CD4-positive, alpha-beta memory T cell (primary cell): ENCODE results near the gene OR2T5. TPM values are rescaled to one million over a fixed set of nuclear protein-coding genes. Genes with fewer than 3 reads are reported as not detected.
"Not testable (repeated sequence)": the region's sequence is repeated elsewhere in the genome, so short reads cannot be mapped to it uniquely, and the experiment has no call there.

Experiments
- CTCF ChIA-PET: fragments of 350-600 bp; sonication (Branson Sonifier 250); formaldehyde crosslinking; loops from one replicate; lab custom pipeline; 2021; ENCODE audit warnings: inconsistent platforms; ENCODE audit not compliant: partially characterized antibody; lab: Charles Lee
- POLR2A ChIA-PET: fragments of 350-600 bp; sonication (Branson Sonifier 250); formaldehyde crosslinking; loops from one replicate; lab custom pipeline; 2021; ENCODE audit not compliant: partially characterized antibody; lab: Charles Lee
- DNase-seq, 5 donors: peaks; one replicate each; pipeline versions ENCODE4 v3.0.0 to v3.0.0-alpha.2; 2020 to 2022; ENCODE audit warnings: mixed read lengths in 1 of 5
- H3K27ac ChIP-seq: one replicate; pipeline ENCODE4 v1.7.0; 2013; ENCODE audit warnings: low read depth, low read length
- H3K27me3 ChIP-seq: 2 replicates; pipeline ENCODE4 v1.7.0; 2013; ENCODE audit warnings: mild to moderate bottlenecking, low read length, moderate library complexity; ENCODE audit not compliant: insufficient read depth
- H3K36me3 ChIP-seq: 2 replicates; pipeline ENCODE4 v1.7.0; 2013; ENCODE audit warnings: mild to moderate bottlenecking, low read length, moderate library complexity; ENCODE audit not compliant: insufficient read depth
- H3K4me1 ChIP-seq: 2 replicates; pipeline ENCODE4 v1.7.0; 2013; ENCODE audit warnings: mild to moderate bottlenecking, low read length, moderate library complexity; ENCODE audit not compliant: insufficient read depth
- H3K4me3 ChIP-seq, 2 donors: one replicate each; pipeline ENCODE4 v1.7.0; 2013; ENCODE audit warnings: low read length in 2 of 2, mild to moderate bottlenecking in 1 of 2
- H3K9me3 ChIP-seq, 2 donors: one replicate each; pipeline ENCODE4 v1.7.0; 2013; ENCODE audit warnings: low read length in 2 of 2, control low read depth in 1 of 2; ENCODE audit not compliant: control insufficient read depth in 1 of 2
- H3K27ac Mint-ChIP-seq, 7 donors: one replicate each; pipeline ENCODE4 v1.8.0; 2020 to 2021; ENCODE audit warnings: mixed read lengths in 7 of 7, mild to moderate bottlenecking in 6 of 7, inconsistent platforms in 3 of 7, moderate library complexity in 3 of 7
- H3K27me3 Mint-ChIP-seq, 2 donors: one replicate each; pipeline ENCODE4 v1.8.0; 2020 to 2021; ENCODE audit warnings: mixed read lengths in 2 of 2
- H3K36me3 Mint-ChIP-seq, 2 donors: one replicate each; pipeline ENCODE4 v1.8.0; 2020 to 2021; ENCODE audit warnings: mixed read lengths in 2 of 2, inconsistent platforms in 1 of 2, mild to moderate bottlenecking in 1 of 2
- H3K4me1 Mint-ChIP-seq, 4 donors: one replicate each; pipeline ENCODE4 v1.8.0; 2020 to 2021; ENCODE audit warnings: mixed read lengths in 4 of 4, mild to moderate bottlenecking in 1 of 4
- H3K4me3 Mint-ChIP-seq, 8 donors: one replicate each; pipeline ENCODE4 v1.8.0; 2020 to 2021; ENCODE audit warnings: mixed read lengths in 8 of 8, mild to moderate bottlenecking in 7 of 8, moderate library complexity in 6 of 8, inconsistent platforms in 3 of 8
- H3K9me3 Mint-ChIP-seq, 8 donors: one replicate each; pipeline ENCODE4 v1.8.0; 2020 to 2021; ENCODE audit warnings: mixed read lengths in 8 of 8, mild to moderate bottlenecking in 5 of 8, inconsistent platforms in 3 of 8, moderate library complexity in 1 of 8
- intact Hi-C: fragments of 100-400 bp; cut with micrococcal nuclease; formaldehyde crosslinking; loops from one replicate; pipeline ENCODE4 v1.15.1; 2023
- polyA plus RNA-seq, 2 donors: library from polyadenylated mRNA; unstranded; fragments of 300-500 nt; fragmentation: Illumina TruSeq; gene quantifications; one replicate each; pipeline ENCODE4 v1.2.3, GENCODE V29; 2021
- total RNA-seq, 2 experiments: library from RNA; stranded (reverse); gene quantifications; one replicate each; pipeline ENCODE4 v1.2.3, GENCODE V29; 2021

OR2T5 gene
- total and polyA plus RNA-seq, 4 experiments from 2014 or later: not detected

DNA sequence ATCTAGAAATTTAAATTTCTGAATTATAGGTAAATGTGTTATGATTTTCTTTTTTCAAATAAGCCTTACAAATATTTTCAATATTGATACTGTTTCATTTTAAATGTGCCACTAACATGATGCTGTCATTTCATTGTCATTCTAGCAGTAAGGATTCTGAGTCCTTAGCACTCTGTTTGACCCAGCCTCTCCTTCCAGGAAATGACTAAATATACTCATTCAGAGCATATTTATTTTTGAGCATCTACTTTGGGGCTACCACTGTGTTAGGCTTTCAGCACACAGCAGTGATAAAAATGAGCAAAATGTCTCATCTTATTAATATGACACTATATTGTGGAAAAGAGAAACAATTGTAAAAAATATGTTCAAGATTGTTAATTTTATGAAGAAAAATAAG is 21.8 kb downstream of the OR2T5 start:
- DNase-seq, H3K27ac Mint-ChIP-seq, H3K27ac ChIP-seq, CTCF ChIA-PET, intact Hi-C loops, H3K36me3 ChIP-seq, H3K4me1 Mint-ChIP-seq, POLR2A ChIA-PET, H3K4me1 ChIP-seq, H3K4me3 Mint-ChIP-seq, H3K9me3 Mint-ChIP-seq, H3K4me3 ChIP-seq, H3K36me3 Mint-ChIP-seq, H3K27me3 ChIP-seq, H3K27me3 Mint-ChIP-seq, H3K9me3 ChIP-seq: not testable (repeated sequence)

GRCh38 chr1:248521856-248522255 is 33.5 kb downstream of the OR2T5 start:
- Histone ChIP-seq H3K4me1 (no peaks in the 10 kb centered on the region), H3K9me3 (no peaks in the 10 kb centered on the region), H3K36me3 (no peaks in the 10 kb centered on the region), H3K27me3 (no peaks in the 10 kb centered on the region), H3K27ac (no peak overlapping the region), H3K4me3 (no peak overlapping the region)
- Mint-ChIP-seq H3K27ac (no peak overlapping the region), H3K36me3 (peaks cover 0 to 4% of the 10 kb centered on the region in 2 donors), H3K4me1 (no peaks in the 10 kb centered on the region), H3K4me3 (no peak overlapping the region), H3K27me3 (peaks cover 2 to 3% of the 10 kb centered on the region in 2 donors), H3K9me3 (peaks cover 0 to 10% (median 4%) of the 10 kb centered on the region in 8 donors)
- ChIA-PET POLR2A (no interaction called here), CTCF (no interaction called here)
- intact Hi-C loops: no loop called here
- no peak for DNase-seq

GRCh38 chr1:248537449-248537848 is 49.1 kb downstream of the OR2T5 start:
- not testable (repeated sequence) for H3K9me3 Mint-ChIP-seq

More at GRCh38 chr1:248537449-248537848, 49.1 kb downstream of the OR2T5 start:
- DNase-seq, H3K36me3 Mint-ChIP-seq, H3K27ac ChIP-seq, H3K4me1 ChIP-seq, intact Hi-C loops, H3K4me3 Mint-ChIP-seq, H3K4me1 Mint-ChIP-seq, H3K27ac Mint-ChIP-seq, CTCF ChIA-PET, H3K27me3 ChIP-seq, H3K9me3 ChIP-seq, H3K4me3 ChIP-seq, POLR2A ChIA-PET, H3K36me3 ChIP-seq, H3K27me3 Mint-ChIP-seq: not testable (repeated sequence)

Other genes starting within 250 kb of the OR2T5 start
- gene OR2T33, start 210.6 kb upstream of the OR2T5 start, total RNA-seq: not detected
- not detected for gene OR2T33, start 210.6 kb upstream of the OR2T5 start, polyA plus RNA-seq
- not detected for gene OR2T12, start 185.2 kb upstream of the OR2T5 start, total RNA-seq
- gene OR2T12, start 185.2 kb upstream of the OR2T5 start, polyA plus RNA-seq: not detected
- gene OR2M7, start 164.0 kb upstream of the OR2T5 start, total RNA-seq: not detected
- not detected for gene OR2M7, start 164.0 kb upstream of the OR2T5 start, polyA plus RNA-seq
- not detected for gene OR14C36, start 139.8 kb upstream of the OR2T5 start, total RNA-seq
- not detected for gene OR14C36, start 139.8 kb upstream of the OR2T5 start, polyA plus RNA-seq
- gene OR2T4, start 126.9 kb upstream of the OR2T5 start, total RNA-seq: not detected
- gene OR2T4, start 126.9 kb upstream of the OR2T5 start, polyA plus RNA-seq: not detected
- not detected for gene OR2T6, start 112.8 kb upstream of the OR2T5 start, total RNA-seq
- gene OR2T6, start 112.8 kb upstream of the OR2T5 start, polyA plus RNA-seq: not detected
- gene OR2T1, start 85.5 kb upstream of the OR2T5 start, total RNA-seq: not detected
- gene OR2T1, start 85.5 kb upstream of the OR2T5 start, polyA plus RNA-seq: not detected
- gene OR2T2, start 43.0 kb upstream of the OR2T5 start, total RNA-seq: not detected
- gene OR2T2, start 43.0 kb upstream of the OR2T5 start, polyA plus RNA-seq: not detected
- gene OR2T3, start 15.2 kb upstream of the OR2T5 start, total RNA-seq: not detected
- gene OR2T3, start 15.2 kb upstream of the OR2T5 start, polyA plus RNA-seq: not detected
- not detected for gene OR2G6, start 19.5 kb downstream of the OR2T5 start, total RNA-seq
- not detected for gene OR2G6, start 19.5 kb downstream of the OR2T5 start, polyA plus RNA-seq
- not detected for gene OR2T29, start 74.2 kb downstream of the OR2T5 start, total RNA-seq
- not detected for gene OR2T29, start 74.2 kb downstream of the OR2T5 start, polyA plus RNA-seq
- gene OR2T34, start 86.2 kb downstream of the OR2T5 start, total RNA-seq: not detected
- gene OR2T34, start 86.2 kb downstream of the OR2T5 start, polyA plus RNA-seq: under 1 TPM in 1 of 2 donors, not detected in 1; 0.32 TPM
- gene OR2T10, start 109.1 kb downstream of the OR2T5 start, total RNA-seq: not detected
- not detected for gene OR2T10, start 109.1 kb downstream of the OR2T5 start, polyA plus RNA-seq
- gene OR2T11, start 146.5 kb downstream of the OR2T5 start, total RNA-seq: not detected
- not detected for gene OR2T11, start 146.5 kb downstream of the OR2T5 start, polyA plus RNA-seq
- not detected for gene OR2T35, start 156.7 kb downstream of the OR2T5 start, total RNA-seq
- gene OR2T35, start 156.7 kb downstream of the OR2T5 start, polyA plus RNA-seq: not detected
- not detected for gene OR2T27, start 166.9 kb downstream of the OR2T5 start, total RNA-seq
- gene OR2T27, start 166.9 kb downstream of the OR2T5 start, polyA plus RNA-seq: not detected
- gene OR14I1, start 214.2 kb downstream of the OR2T5 start, total RNA-seq: not detected
- gene OR14I1, start 214.2 kb downstream of the OR2T5 start, polyA plus RNA-seq: not detected